HG02623 (cell line): ENCODE measurements around the gene LRMDA.
"Not testable (repeated sequence)": the region's sequence is repeated elsewhere in the genome, so short reads cannot be mapped to it uniquely, and the experiment has no call there.

Source experiments
- ATAC-seq: cut with Tn5 transposase; IDR thresholded peaks from one replicate; pipeline ENCODE4 v1.9.1; 2021; ENCODE audit warnings: moderate library complexity; ENCODE audit not compliant: unreplicated experiment

The LRMDA gene

GRCh38 chr10:76584466-76584865 is 1153.0 kb downstream of the LRMDA start:
- not testable (repeated sequence) for ATAC-seq
